Measurements from ENCODE around the gene TEAD1.
A peak's percentile ranks its signal among the peaks of the same experiment; 100 is the strongest.

The TEAD1 gene

GRCh38 chr11:12707500-12707880 lies 33.3 kb downstream of the TEAD1 start:
- no peak for DNase-seq (ENCODE audit: low spot score)

GRCh38 chr11:12711496-12711895 lies 37.3 kb downstream of the TEAD1 start:
- no peak for DNase-seq (ENCODE audit: low spot score)

- DNase-seq (ENCODE audit: low spot score): no peak
Measured at GRCh38 chr11:12712132-12712531, 37.9 kb downstream of the TEAD1 start.

- DNase-seq (ENCODE audit: low spot score): no peak
Measured at GRCh38 chr11:12715131-12715530, 40.9 kb downstream of the TEAD1 start.

- no peak for DNase-seq (ENCODE audit: low spot score)
Measured at GRCh38 chr11:12715941-12716340, 41.7 kb downstream of the TEAD1 start.

GRCh38 chr11:12716816-12717215 lies 42.6 kb downstream of the TEAD1 start:
- peak; percentile 78 for DNase-seq (ENCODE audit: low spot score)

- DNase-seq (ENCODE audit: low spot score): peak; percentile 70
Measured at GRCh38 chr11:12717851-12718291, 43.6 kb downstream of the TEAD1 start.

GRCh38 chr11:12719221-12719620 lies 45.0 kb downstream of the TEAD1 start:
- no peak for DNase-seq (ENCODE audit: low spot score)

- DNase-seq (ENCODE audit: low spot score): peak; percentile 48
Measured at GRCh38 chr11:12721816-12722604, 47.8 kb downstream of the TEAD1 start.

- peak; percentile 96 for DNase-seq (ENCODE audit: low spot score)
Measured at GRCh38 chr11:12723421-12724300, 49.4 kb downstream of the TEAD1 start.

- peak; percentile 93 for DNase-seq (ENCODE audit: low spot score)
Measured at GRCh38 chr11:12724301-12725054, 50.3 kb downstream of the TEAD1 start.

- no peak for DNase-seq (ENCODE audit: low spot score)
Measured at GRCh38 chr11:12725055-12725862, 51.0 kb downstream of the TEAD1 start.

- peak; percentile 75 for DNase-seq (ENCODE audit: low spot score)
Measured at GRCh38 chr11:12725863-12726682, 51.9 kb downstream of the TEAD1 start.

GRCh38 chr11:12727563-12728211 lies 53.5 kb downstream of the TEAD1 start:
- no peak for DNase-seq (ENCODE audit: low spot score)

- no peak for DNase-seq (ENCODE audit: low spot score)
Measured at GRCh38 chr11:12728417-12728816, 54.2 kb downstream of the TEAD1 start.

GRCh38 chr11:12729941-12730340 lies 55.7 kb downstream of the TEAD1 start:
- no peak for DNase-seq (ENCODE audit: low spot score)

- peak; percentile 35 for DNase-seq (ENCODE audit: low spot score)
Measured at GRCh38 chr11:12731841-12732336, 57.7 kb downstream of the TEAD1 start.

GRCh38 chr11:12733091-12733490 lies 58.9 kb downstream of the TEAD1 start:
- DNase-seq (ENCODE audit: low spot score): no peak

- no peak for DNase-seq (ENCODE audit: low spot score)
Measured at GRCh38 chr11:12734625-12735024, 60.4 kb downstream of the TEAD1 start.

- DNase-seq (ENCODE audit: low spot score): no peak
Measured at GRCh38 chr11:12735262-12735661, 61.0 kb downstream of the TEAD1 start.

Data from kidney tubule cell (primary cell).